Stimulated activated CD8-positive, alpha-beta memory T cell treated with anti-CD3 and anti-CD28 coated beads, Interleukin-4, amount 100 ng/mL, for 48 hours (primary cell): ENCODE results near the gene PREP.

Experiments used
- DNase-seq: peaks from one replicate; pipeline ENCODE4 v3.0.0-alpha.2; 2020

Gene PREP

DNA sequence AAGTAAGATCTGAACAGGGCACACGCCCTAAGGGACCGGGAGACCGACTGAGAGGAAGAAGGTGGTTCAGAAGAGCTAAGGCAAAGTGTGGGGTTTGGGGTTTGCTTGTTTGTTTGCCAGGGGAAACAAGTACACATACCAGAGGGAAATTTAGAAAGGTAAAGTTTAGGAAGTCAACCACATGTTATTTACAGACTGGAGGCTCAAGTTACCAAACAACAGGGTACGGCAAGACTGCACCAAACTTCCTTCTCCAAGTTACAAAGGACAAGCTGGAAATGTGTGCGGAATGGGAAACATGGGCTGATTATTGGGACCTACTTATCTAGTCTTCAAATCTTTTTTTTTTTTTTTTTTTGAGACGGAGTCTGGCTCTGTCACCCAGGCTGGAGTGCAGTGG, 11.2 kb downstream of the PREP start:
- DNase-seq, result no peak

GRCh38 chr6:105389543-105389942, 13.3 kb downstream of the PREP start:
- no peak for DNase-seq

DNA sequence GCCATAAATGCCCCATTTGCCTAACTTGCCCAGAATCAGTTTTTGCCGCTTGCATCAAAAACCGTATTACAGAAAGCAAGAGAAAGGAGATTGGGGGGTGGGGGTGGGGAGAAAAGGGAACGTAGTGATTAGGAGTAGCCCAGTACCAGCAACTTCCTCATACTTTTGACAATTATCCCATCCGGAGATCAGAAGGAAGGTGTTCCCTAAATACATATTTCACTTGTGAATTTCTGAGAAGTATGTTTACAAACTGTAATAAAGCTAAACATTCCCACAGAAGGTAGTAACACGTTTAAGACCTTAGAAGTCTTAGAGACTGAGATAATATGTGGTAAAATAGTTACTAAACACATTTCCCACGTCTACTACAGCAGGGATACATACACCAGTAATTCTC, 14.5 kb downstream of the PREP start:
- no peak for DNase-seq

- no peak for DNase-seq
Observed at GRCh38 chr6:105384004-105384403, 18.9 kb downstream of the PREP start.

DNA sequence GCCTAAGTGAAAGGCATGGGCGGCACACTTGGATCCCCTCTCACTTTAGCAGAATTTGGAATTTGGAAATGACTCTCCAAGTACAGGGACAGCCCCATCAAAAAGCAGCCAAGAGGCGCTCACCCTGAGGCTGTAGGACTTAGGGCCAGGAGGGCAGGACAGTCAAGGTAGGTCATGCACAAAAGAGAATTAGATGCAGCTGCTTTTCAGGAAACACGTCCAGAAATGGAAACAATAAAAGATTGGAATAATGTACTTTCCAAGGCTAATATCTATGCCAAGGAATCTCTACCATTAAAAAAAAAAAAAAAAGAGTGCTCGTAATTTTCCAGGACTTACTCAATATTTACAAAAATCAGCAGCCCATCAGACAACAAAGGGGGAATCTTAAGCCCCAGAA, 19.9 kb downstream of the PREP start:
- DNase-seq, result no peak

GRCh38 chr6:105382496-105382895, 20.4 kb downstream of the PREP start:
- no peak for DNase-seq

GRCh38 chr6:105380634-105381033, 22.2 kb downstream of the PREP start:
- DNase-seq, result no peak

- DNase-seq, result no peak
Observed at GRCh38 chr6:105375797-105376196, 27.1 kb downstream of the PREP start.

DNA sequence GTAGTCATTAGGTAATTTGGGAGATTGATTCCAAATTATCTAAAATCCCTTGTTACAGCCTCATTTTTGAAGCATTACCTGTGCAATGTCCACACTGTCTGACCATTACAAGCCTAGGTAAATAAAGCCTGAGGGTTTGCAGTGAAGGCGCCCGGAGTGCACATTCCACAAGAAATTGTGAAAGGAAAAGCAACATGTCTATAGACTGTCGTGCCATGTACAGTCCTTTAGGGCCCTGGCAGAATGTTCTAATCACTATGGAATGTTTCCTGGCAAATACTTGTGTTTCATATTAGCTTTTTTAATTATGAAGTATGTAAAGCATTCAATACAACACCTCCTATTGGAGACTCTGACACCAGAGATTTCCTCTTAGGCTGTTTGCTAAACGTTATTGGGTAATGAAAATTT, 28.9 kb downstream of the PREP start:
- DNase-seq, result no peak

GRCh38 chr6:105373481-105373880, 29.4 kb downstream of the PREP start:
- no peak for DNase-seq

DNA sequence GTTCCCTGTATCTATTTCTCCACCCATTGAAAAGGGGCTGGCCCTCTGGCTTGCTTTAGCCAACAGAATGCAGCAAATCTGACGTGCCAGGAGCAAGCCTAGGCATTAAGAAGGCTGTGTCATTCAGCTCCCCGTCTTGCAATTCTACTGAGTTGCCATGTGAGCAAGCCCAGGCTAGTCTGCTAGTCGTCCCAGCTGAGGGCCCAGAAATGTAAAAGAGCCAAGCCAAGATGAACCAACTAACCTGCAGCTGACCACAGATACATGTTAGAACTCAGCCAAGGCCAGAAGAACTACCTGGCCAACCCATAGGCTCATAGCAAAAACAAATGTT, 30.1 kb downstream of the PREP start:
- DNase-seq, result no peak

DNA sequence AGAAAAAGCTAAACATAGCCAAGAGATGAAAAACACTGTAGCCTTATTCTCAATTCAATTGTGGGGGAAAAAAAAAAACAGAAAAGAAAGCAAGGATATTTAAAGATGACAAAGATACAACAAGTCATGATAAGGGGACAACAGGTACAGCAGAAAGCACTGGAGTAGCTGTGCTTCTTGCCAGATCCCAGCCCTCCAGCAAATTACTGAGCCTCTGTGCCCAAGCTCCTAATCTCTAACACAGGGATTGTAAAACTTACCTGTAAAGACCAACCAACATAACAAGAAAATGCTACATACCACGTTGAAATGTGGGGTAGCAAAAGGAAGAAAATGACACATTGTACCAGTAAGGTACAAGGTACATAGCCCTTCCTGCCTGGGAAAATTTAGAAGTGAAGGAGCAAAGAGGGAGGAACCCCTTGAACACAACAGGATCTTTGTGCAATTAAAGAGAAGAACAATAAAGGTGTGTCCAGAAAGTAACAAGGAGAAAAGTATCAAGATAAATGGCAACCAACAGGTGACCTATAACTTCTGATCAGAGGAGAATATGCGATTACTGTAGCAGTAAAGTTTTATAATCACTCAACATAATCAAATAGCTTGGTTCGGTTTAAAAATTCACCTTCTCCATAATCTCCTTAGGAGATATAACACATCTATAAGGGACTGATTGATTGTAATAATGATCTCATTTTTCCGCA, 30.6 kb downstream of the PREP start:
- no peak for DNase-seq

- no peak for DNase-seq
Observed at GRCh38 chr6:105370351-105370750, 32.5 kb downstream of the PREP start.

- no peak for DNase-seq
Observed at GRCh38 chr6:105369145-105369544, 33.7 kb downstream of the PREP start.

DNA sequence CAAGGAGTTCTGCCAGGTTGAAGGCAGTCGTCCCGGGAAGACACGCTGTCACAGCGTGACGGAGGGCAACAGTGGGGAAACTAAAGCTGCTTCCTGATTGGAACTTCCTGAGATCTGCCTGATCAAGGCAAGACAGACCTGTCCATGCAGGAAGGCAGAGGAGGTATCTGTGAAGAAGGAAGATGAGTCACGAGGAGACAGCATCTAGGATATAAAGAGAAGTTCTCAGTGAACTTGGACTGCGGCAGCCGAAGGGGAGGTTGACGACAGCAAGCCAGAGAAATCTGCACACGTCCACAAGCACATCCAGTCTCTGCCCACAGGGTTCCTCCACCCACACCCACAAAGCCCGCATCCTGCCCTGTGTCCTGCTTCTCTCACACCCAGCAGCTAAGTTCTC, 38.6 kb downstream of the PREP start:
- DNase-seq, result no peak

GRCh38 chr6:105363100-105363754, 39.7 kb downstream of the PREP start:
- no peak for DNase-seq

DNA sequence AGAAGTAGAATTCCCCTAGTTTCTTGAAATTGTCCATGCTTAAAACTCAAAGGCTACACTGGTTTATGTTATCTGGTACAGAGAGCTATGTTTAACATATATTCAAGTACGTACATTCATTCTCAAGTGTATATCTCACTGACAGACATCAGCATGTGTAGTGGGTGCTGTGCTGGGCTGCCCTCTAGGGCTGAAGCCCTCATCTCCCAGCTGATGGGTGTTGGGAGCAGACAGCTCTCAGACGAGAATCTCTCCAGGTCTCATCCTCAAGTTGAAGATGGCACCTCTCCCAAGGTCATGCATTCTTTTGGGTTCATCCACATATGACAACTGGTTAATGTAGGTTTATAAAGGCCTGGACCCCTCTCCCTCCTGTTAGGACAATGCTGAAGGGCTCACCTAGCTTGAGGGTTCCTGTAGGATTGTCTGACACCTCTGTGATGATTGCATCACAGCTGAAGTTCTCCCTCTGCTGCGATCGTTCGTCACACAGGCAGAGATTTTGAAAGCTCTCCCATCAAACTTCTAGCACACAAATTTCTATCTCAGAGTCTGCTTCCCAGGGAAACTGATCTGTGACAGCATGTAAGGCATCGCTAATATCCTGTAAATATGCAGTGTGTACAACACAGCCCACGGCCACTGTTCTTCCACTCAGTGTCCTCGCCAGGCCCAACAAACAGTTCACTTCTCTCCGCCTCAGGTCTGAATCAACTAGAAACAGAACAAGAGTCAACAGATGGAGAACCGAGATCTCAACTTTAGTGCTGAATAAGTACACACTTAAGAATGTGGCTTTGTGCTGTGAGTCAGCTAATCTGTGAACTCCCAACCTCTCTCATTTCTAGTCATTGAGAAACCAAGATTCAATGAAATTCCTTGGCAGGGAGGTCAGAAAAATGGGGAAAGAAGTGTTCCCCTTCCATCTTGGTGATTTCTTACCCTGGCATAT, 43.2 kb downstream of the PREP start:
- DNase-seq, result no peak

- no peak for DNase-seq
Observed at GRCh38 chr6:105357165-105357564, 45.7 kb downstream of the PREP start.

DNA sequence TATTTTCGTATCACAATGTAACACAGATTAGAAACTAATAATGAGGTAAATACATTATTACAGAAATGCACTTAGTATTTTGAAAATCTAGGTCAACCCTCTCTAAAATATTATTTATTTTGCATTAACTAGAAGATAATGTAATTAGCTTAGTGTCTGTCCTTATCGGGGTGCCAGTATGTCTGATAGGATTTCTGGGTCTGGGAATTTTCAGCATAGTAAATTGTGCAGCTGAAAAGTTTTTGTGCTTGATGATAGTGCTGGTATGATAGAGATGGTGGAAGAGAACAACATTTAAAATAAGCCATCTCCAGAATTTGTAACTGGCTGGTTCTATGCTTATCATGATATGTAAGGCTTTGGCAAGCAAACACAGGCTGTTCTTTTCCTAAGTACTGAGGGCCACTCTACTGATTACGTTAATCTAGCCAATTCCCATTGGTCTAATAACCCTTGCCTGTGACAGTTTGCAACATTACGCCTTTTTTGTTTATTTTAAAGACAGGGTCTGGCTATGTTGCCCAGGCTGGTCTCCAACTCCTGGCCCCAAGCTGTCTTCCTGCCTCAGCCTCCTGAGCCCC, 50.8 kb downstream of the PREP start:
- DNase-seq, result no peak

- no peak for DNase-seq
Observed at GRCh38 chr6:105348897-105349296, 54.0 kb downstream of the PREP start.

DNA sequence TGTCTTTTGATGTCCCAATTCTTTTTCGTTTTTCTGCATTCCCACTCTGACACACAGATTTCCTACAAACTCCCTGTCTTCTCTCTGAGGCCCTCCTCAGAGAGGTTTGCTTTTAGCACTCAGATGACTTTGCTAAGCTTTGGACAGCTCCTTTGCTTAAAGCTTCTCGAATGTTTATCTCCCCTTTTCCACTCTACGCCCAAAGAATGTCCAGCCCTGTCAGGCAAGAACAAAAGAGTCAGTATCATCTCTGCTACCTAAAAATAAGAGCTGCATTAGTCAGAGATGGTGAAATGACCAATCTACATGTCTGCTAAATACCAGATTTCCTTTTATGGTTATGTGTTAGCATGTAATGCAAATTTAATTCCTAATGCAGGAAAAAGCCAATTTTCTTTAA, 56.8 kb downstream of the PREP start:
- DNase-seq, result no peak

- no peak for DNase-seq
Observed at GRCh38 chr6:105345506-105345905, 57.4 kb downstream of the PREP start.

GRCh38 chr6:105344881-105345370, 58.0 kb downstream of the PREP start:
- DNase-seq, result no peak
